Raji (cell line): Measurements from ENCODE around the gene ITSN1.

Experiments used
- POLR2A ChIP-seq: IDR thresholded peaks from 2 replicates; pipeline ENCODE4 v1.6.1; 2011; ENCODE audit warnings: low read depth, low read length, control low read depth; ENCODE audit not compliant: insufficient read depth

Gene ITSN1

DNA sequence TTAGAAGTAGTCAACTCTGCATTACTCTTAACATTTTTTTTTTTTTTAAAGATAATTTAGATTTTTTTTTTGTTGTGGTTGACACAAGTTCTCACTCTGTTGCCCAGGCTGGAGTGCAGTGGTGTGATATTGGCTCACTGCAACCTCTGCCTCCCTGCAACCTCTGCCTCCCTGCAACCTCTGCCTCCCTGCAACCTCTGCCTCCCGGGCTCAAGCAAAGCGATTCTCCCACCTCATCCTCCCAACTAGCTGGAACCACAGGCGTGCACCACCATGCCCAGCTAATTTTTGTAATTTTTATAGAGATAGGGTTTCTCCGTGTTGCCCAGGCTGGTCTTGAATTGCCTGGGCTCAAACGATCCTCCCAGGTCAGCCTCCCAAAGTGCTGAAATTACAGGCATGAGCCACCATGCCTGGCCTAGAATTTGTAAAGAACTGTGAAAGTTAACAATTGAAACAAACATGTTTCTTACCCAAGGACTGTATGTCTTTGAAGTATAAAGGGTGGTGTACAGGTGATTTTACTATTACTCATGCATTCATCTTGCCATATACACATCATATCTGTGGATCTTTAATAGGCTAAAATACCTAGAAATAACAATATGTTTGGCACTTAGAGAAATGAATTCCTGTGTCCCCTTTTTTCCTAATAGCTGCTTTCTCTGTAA lies 158.6 kb downstream of the ITSN1 start:
- no peak for TF ChIP-seq POLR2A

DNA sequence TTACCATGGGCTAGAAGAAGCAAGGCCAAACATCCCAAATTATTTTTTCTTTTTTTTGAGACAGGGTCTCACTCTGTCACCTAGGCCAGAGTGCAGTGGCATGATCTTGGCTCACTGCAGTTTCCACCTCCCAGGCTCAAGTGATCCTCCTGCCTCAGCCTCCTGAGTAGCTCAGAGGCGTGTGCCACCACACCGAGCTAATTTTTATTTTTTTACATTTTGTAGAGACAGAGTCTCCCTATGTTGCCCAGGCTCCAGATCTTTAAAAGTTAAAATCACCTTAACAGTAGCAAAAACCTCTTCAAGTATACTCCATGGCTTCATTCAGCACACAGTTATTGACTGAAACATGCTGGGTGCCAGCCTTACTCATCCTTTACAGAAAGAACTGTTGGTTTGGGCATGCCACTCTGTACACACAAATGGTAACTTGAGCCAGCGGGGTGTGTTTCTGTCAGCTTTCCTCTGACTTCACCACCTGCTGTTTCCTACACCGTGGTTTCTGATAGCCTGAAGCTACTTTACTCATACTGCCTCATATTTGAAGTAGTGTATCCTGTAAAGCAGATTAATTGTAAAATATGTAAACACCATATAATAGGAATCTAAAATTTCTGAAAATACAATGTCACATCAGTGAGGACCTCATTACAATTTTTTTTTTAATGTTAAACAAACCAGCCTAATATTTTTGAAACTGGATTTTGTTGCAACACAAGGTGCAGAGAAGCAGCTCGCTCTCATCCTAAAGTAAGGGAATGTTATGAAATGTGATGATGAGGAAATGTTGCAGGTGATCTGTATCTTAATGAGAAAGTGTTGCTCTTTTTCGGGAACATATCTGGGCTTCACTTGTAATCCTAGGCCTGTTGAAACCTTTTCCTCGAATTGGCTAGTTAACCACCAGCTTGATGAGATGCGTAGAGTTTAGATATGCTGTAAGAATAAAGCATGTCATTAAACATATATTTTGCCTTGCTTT lies 159.4 kb downstream of the ITSN1 start:
- no peak for TF ChIP-seq POLR2A

DNA sequence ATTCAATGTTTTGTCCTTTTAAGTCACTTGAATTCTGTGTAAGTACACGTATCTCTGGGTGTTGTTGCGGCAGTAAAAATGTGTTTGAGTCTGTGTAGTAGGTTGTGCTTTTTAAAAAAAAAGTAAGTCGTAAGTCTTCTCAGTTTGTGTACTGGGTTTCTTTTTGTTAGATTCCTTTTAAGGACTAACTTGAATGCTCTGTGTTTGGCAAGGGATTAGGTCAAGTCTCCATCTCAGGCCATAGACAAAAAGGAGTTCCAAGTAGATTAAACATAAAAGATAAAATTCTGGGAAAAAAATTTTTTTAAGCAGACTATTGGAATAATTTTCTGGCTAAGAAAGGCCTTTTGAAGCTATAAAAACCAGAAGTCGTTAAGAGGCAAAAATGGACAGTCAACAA lies 160.2 kb downstream of the ITSN1 start:
- TF ChIP-seq POLR2A = no peak

DNA sequence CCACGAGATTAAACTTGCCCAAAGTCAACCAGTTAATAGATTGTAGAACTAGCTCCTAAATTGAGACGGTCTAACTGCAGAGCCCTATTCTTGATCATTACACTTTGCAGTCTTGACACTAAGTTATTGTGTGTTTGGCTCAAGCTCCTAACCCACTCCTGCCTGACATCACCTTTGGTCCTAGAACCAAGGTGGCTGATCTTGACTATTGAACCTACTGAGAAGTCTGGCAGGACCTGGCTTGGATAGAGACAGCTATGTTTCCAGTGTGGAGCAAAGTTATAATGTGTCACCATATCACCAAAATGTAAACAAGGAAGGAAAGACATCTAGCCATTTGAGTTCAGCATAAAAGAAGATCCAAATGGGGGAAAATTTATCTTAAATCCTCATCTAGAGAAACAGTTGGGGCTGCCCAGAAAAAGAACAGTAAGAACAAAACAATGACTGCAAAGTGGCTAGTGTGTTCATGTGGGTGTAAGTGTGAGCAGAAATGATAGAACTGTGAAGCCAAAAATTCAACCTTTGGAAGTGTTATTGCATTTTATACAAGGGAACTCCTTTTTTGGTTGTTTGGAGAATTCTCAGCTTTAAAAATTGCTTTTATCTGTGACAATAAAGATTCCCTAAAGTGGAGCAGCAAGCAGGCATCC lies 166.5 kb downstream of the ITSN1 start:
- TF ChIP-seq POLR2A = no peak

DNA sequence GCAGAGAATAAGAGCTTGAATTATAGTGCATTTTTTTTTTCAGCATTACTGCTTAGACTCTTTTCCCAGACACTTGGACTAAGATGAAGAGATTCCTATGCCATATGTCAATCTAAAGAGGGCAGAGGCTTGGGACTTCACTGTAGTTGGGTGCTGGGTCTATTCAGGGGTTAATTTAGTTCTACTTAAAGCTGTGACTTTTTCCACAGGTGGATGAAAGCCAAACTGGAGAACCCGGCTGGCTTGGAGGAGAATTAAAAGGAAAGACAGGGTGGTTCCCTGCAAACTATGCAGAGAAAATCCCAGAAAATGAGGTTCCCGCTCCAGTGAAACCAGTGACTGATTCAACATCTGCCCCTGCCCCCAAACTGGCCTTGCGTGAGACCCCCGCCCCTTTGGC lies 168.5 kb downstream of the ITSN1 start:
- no peak for TF ChIP-seq POLR2A

DNA sequence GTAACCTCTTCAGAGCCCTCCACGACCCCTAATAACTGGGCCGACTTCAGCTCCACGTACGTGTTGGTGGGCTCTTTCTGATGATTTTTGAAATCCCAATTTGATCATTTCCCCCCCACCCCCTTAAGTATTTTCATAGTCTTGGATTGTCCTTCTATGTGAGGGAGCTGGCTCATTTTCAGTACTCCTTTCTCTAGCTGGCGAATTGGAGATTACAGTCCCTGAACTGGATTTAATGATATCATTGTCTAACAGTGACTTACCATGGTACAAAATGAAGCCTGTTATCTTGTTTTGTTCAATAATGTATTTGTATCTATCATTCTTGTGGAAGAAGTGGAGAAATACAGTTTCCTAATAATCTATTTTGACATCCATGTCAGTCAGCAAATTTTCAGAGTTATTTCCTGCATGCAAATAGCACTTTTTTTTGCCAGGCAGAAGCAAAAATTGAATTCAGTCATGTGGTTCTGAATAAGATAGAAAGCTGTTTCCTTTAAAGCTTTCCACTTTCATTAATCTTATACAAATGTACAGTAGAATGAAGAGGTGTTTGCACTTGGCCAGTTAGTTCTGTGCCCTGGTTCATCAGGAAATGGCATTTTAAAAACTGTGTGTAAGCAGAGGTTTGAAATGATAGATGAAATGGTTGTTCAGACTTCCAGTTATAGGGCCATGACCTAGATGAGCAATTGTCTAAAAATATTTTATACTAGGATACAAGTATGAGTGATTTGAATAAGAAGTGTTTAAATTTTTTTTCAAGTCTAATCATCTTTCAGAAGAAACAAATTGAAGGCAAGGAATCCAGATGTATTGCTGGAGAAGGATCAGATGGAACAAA lies 169.1 kb downstream of the ITSN1 start:
- no peak for TF ChIP-seq POLR2A

DNA sequence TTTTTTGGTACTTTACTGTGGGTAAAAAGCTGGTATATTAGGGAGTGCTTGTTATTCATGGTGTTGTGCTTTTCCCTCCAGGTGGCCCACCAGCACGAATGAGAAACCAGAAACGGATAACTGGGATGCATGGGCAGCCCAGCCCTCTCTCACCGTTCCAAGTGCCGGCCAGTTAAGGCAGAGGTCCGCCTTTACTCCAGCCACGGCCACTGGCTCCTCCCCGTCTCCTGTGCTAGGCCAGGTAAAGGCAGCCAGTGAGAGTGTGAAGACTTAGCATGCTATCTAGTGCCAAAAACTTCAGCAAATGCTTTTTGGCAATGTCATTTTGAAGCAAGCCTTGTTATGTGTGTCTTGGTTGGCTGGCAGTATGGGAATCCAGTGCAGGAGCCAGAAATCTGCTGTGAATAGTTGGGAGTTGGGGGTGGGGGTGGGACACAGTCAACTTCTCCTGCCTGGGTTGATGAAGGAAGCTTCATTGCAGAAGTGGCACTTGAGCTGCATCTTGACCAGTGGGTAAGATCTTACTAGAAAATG lies 171.6 kb downstream of the ITSN1 start:
- TF ChIP-seq POLR2A = no peak

DNA sequence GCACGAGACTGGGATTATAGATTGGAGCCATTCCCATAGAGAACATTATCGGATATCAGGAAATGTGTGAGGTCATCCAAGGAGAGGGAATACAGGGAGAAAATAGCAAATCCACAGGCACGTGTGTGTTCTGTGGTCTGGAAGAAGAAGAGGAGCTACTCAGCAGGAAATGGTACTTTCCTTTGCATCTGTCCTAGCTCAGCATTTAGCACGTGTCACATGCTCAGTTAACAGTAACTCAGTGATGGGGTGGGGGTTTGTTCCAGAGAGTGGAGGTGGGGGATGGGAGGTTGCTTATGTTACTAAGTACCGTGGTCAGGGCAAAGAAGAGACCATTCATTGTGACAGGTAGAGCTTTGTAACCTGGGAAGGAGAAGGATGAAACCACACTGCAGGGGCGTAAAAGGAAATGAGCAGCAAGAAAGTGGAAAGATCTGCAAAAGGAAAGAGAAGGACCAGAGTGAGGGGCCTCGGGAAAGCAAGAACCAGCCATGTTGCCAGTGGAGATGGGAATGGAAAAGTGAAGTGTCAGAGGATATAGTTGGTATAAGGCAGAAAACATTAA lies 172.9 kb downstream of the ITSN1 start:
- no peak for TF ChIP-seq POLR2A

DNA sequence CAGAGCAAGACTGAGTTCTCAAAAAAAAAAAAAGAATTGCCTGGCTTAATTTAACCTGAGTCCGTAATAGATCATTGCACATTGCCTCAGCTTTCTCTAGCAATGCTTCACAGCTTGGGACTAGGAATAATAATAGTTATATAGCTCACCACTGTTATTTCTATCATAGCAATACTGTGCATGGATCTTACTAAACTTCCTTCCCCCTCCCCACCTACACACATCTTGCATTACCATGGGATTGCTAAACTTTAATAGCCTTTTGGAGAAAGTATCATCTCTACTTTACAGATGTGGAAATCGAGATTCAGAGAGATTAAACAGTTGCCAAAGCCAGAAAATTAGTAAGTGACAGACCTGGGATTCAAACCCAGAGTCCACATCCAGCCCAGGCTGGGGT lies 173.9 kb downstream of the ITSN1 start:
- no peak for TF ChIP-seq POLR2A

DNA sequence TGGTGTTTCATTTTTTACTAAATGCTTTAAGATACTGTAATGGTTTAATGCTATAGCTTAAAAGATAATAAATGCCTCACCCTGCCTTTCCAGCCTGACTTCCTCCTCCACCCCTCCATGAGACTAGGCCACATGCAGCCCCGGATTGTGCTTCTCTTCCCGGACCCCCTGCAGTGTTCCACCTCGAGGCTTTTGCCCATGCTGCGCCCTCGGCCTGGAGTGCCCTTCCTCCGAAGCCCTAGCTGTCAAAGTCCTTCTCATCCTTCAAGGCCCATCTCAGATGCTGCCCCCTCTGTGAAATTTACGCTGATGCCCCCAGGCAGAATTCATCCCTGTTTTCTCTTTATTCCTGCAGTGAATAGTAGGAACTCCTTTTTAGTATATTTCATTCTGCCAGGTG lies 174.8 kb downstream of the ITSN1 start:
- TF ChIP-seq POLR2A = no peak

DNA sequence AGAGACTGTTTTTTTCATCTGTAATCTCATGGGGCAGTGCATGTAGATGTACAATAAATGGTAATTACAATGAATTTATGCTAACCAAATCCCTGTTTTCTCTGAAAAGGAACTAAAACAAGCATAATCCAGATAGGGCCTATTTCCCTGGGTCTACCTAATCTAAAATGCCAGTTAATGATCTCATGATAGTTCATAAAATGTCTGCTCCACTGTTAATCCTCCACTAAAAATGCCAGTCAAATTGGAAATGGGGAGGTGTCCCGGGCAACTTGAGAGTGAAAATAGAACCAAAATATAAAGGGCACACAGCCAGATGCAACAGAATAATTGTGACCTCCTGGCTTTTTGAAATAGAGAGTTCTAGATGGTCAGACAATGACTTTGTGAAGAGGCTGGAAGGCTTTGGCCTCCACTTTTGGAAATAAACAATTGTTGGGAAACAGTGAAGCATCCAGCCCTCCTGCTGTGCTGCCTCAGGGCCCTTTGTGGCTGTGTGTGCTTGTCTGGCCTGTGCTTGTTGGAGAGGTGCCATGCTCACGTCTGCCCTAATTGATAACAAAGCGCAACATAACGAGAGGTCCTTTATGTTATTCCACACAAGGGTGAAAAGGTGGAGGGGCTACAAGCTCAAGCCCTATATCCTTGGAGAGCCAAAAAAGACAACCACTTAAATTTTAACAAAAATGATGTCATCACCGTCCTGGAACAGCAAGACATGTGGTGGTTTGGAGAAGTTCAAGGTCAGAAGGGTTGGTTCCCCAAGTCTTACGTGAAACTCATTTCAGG lies 175.6 kb downstream of the ITSN1 start:
- TF ChIP-seq POLR2A = no peak

DNA sequence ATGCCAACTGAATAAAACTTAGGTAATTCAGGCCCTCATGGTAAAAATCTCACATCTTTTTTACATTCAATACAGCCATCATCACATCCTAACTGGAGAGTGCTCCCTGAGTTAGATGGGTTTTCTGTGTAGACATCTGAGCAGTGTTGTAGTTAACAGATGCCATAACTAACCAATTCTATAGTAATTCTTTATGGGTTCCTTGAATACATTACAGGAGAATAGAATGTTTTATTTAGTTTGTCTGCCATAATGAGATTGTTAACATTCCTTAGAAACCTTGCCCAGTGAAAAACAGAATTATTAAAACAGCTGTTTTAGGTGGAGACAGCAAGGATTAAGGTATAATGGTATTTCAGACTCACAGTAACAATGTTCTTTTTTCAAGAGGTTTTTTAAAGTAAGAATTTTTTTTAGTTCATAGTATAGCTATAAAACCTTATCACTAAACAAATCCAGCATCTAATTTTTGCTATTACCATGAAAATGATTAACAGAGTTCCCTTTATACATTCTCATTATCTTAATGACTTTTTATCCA lies 178.0 kb downstream of the ITSN1 start:
- TF ChIP-seq POLR2A = no peak

DNA sequence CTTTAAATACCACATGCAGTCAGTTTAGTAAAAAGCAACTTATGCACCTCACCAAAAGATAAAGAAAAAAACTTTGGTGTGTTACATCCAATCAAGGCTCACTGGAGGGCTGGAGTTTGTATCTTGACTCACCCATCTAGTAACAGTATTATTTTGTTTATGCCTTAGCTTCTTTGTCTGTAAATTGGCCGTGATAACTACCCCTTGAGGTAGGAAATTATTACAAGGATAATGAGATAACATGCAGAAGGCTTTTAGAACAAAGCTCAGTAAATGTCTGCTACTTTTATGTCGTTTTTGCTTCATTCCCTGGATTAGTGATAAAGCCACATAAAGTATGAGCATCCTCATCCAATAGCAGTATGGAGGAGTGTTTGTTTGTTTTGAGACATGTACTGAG lies 178.5 kb downstream of the ITSN1 start:
- no peak for TF ChIP-seq POLR2A
